Naive thymus-derived CD4-positive, alpha-beta T cell (primary cell): ENCODE results near the gene NKAIN2. TPM values are rescaled to one million over a fixed set of nuclear protein-coding genes. Genes with fewer than 3 reads are reported as not detected.
"Not testable (repeated sequence)": the region's sequence is repeated elsewhere in the genome, so short reads cannot be mapped to it uniquely, and the experiment has no call there.

ENCODE experiments used
- ATAC-seq: fragments of 150-1000 bp; cut with Tn5 transposase; 2 replicates; pipeline ENCODE4 v1.10.0; 2021; ENCODE audit warnings: mild to moderate bottlenecking, moderate library complexity
- CTCF ChIA-PET: fragments of 350-600 bp; sonication (Branson Sonifier 250); formaldehyde crosslinking; loops from one replicate; lab custom pipeline; 2021; ENCODE audit warnings: antibody characterized with exemption; lab: Charles Lee
- POLR2A ChIA-PET: fragments of 350-600 bp; sonication (Branson Sonifier 250); formaldehyde crosslinking; loops from one replicate; lab custom pipeline; 2021; ENCODE audit warnings: antibody characterized with exemption, inconsistent platforms; lab: Charles Lee
- DNase-seq, 9 donors: peaks; one replicate each; pipeline versions ENCODE4 v3.0.0 to v3.0.0-alpha.2; 2020 to 2022; ENCODE audit warnings: mixed read lengths in 1 of 9
- H3K27ac ChIP-seq: one replicate; pipeline ENCODE4 v1.7.0; 2013; ENCODE audit warnings: mild to moderate bottlenecking, low read depth, low read length, moderate library complexity
- H3K27me3 ChIP-seq, 2 donors: one replicate each; pipeline ENCODE4 v1.7.0; 2013; ENCODE audit warnings: low read length in 2 of 2, mild to moderate bottlenecking in 2 of 2, moderate library complexity in 2 of 2; ENCODE audit not compliant: control insufficient read depth in 2 of 2, insufficient read depth in 2 of 2
- H3K36me3 ChIP-seq, 3 experiments: 1 replicate in 2 of 3; 2 replicates in 1 of 3; pipeline ENCODE4 v1.7.0; 2013; ENCODE audit warnings: low read length in 3 of 3, mild to moderate bottlenecking in 3 of 3, moderate library complexity in 1 of 3; ENCODE audit not compliant: insufficient read depth in 3 of 3, control insufficient read depth in 2 of 3
- H3K4me1 ChIP-seq, 2 donors: one replicate each; pipeline ENCODE4 v1.7.0; 2013; ENCODE audit warnings: low read length in 2 of 2, mild to moderate bottlenecking in 2 of 2, moderate library complexity in 1 of 2; ENCODE audit not compliant: control insufficient read depth in 2 of 2, insufficient read depth in 2 of 2
- H3K4me3 ChIP-seq: 2 replicates; pipeline ENCODE4 v1.7.0; 2013; ENCODE audit warnings: mild to moderate bottlenecking, low read length
- H3K9me3 ChIP-seq, 3 experiments: 1 replicate in 2 of 3; 2 replicates in 1 of 3; pipeline ENCODE4 v1.7.0; 2013; ENCODE audit warnings: low read length in 3 of 3; ENCODE audit not compliant: control insufficient read depth in 2 of 3
- H3K27ac Mint-ChIP-seq, 9 donors: one replicate each; pipeline ENCODE4 v1.8.0; 2020 to 2022; ENCODE audit warnings: mixed read lengths in 9 of 9, mild to moderate bottlenecking in 8 of 9, moderate library complexity in 5 of 9, inconsistent platforms in 2 of 9
- H3K27me3 Mint-ChIP-seq, 5 donors: one replicate each; pipeline ENCODE4 v1.8.0; 2021 to 2022; ENCODE audit warnings: mixed read lengths in 5 of 5, mild to moderate bottlenecking in 1 of 5
- H3K36me3 Mint-ChIP-seq, 5 donors: one replicate each; pipeline ENCODE4 v1.8.0; 2020 to 2022; ENCODE audit warnings: mixed read lengths in 5 of 5, mild to moderate bottlenecking in 3 of 5, inconsistent platforms in 1 of 5
- H3K4me1 Mint-ChIP-seq, 7 donors: one replicate each; pipeline ENCODE4 v1.8.0; 2020 to 2022; ENCODE audit warnings: mixed read lengths in 7 of 7, mild to moderate bottlenecking in 3 of 7, inconsistent platforms in 1 of 7
- H3K4me3 Mint-ChIP-seq, 10 donors: one replicate each; pipeline ENCODE4 v1.8.0; 2020 to 2022; ENCODE audit warnings: mild to moderate bottlenecking in 10 of 10, mixed read lengths in 10 of 10, moderate library complexity in 6 of 10, inconsistent platforms in 2 of 10
- H3K9me3 Mint-ChIP-seq, 11 donors: one replicate each; pipeline ENCODE4 v1.8.0; 2020 to 2022; ENCODE audit warnings: mixed read lengths in 11 of 11, mild to moderate bottlenecking in 4 of 11, inconsistent platforms in 1 of 11, moderate library complexity in 1 of 11
- intact Hi-C, 2 donors: fragments of 100-400 bp; cut with micrococcal nuclease; formaldehyde crosslinking; loops; one replicate each; pipeline ENCODE4 v1.15.1; 2023
- polyA plus RNA-seq, 2 donors: library from polyadenylated mRNA; unstranded; fragments of 300-500 nt; fragmentation: Illumina TruSeq; gene quantifications; one replicate each; pipeline ENCODE4 v1.2.3, GENCODE V29; 2021
- total RNA-seq, 6 experiments: library from RNA in 5 of 6; stranded (reverse) in 5 of 6; gene quantifications; 1 replicate in 5 of 6; 2 replicates in 1 of 6; pipeline ENCODE4 v1.2.3 and lab custom pipeline; 2021 to 2026

NKAIN2 gene
- total and polyA plus RNA-seq, 7 experiments from 2014 or later: 0.21 to 2.9 TPM; not detected in 5

- Histone ChIP-seq H3K4me3 (no peak overlapping the region), H3K27ac (no peak overlapping the region), H3K27me3 (no peaks in the 10 kb centered on the region), H3K36me3 (no peaks in the 10 kb centered on the region), H3K9me3 (no peaks in the 10 kb centered on the region), H3K4me1 (no peaks in the 10 kb centered on the region)
- Mint-ChIP-seq H3K36me3 (no peaks in the 10 kb centered on the region), H3K9me3 (peaks cover 0 to 9% (median 0%) of the 10 kb centered on the region in 11 donors), H3K4me3 (no peak overlapping the region), H3K27me3 (no peaks in the 10 kb centered on the region), H3K27ac (no peak overlapping the region), H3K4me1 (no peaks in the 10 kb centered on the region)
- DNase-seq (no peak), ATAC-seq (peak; percentile 63)
- intact Hi-C loops: no loop called here
- CTCF ChIA-PET: no interaction called here
- POLR2A ChIA-PET: no interaction called here
Observed at GRCh38 chr6:123904228-123904627, 100.6 kb downstream of the NKAIN2 start.

- no peaks in the 10 kb centered on the region for H3K27me3 ChIP-seq
- Mint-ChIP-seq H3K4me3 (no peak overlapping the region), H3K36me3 (no peaks in the 10 kb centered on the region), H3K27ac (no peak overlapping the region), H3K9me3 (peaks cover 0 to 8% (median 0%) of the 10 kb centered on the region in 11 donors), H3K27me3 (no peaks in the 10 kb centered on the region), H3K4me1 (no peaks in the 10 kb centered on the region)
- ChIA-PET POLR2A (no interaction called here), CTCF (no interaction called here)
- no peaks in the 10 kb centered on the region for H3K36me3 ChIP-seq
- DNase-seq: no peak
- intact Hi-C loops: no loop called here
- ATAC-seq: no peak
- H3K4me3 ChIP-seq: no peak overlapping the region
- no peaks in the 10 kb centered on the region for H3K4me1 ChIP-seq
- H3K9me3 ChIP-seq: no peaks in the 10 kb centered on the region
- H3K27ac ChIP-seq: no peak overlapping the region
Observed at GRCh38 chr6:123908797-123909196, 105.1 kb downstream of the NKAIN2 start.

- no peaks in the 10 kb centered on the region for H3K36me3 ChIP-seq
- POLR2A ChIA-PET: no interaction called here
- no peaks in the 10 kb centered on the region for H3K4me1 ChIP-seq
- CTCF ChIA-PET: no interaction called here
- no peak overlapping the region for H3K4me3 Mint-ChIP-seq
- no peak for ATAC-seq
- no peak overlapping the region for H3K4me3 ChIP-seq
- no peaks in the 10 kb centered on the region for H3K36me3 Mint-ChIP-seq
- intact Hi-C loops: no loop called here
- H3K4me1 Mint-ChIP-seq: no peaks in the 10 kb centered on the region
- no peaks in the 10 kb centered on the region for H3K27me3 Mint-ChIP-seq
- no peaks in the 10 kb centered on the region for H3K27me3 ChIP-seq
- no peak overlapping the region for H3K27ac Mint-ChIP-seq
- no peak overlapping the region for H3K27ac ChIP-seq
- no peak for DNase-seq
- H3K9me3 ChIP-seq: no peaks in the 10 kb centered on the region
- H3K9me3 Mint-ChIP-seq: peaks cover 0 to 8% (median 0%) of the 10 kb centered on the region in 11 donors
Observed at GRCh38 chr6:123909989-123910388, 106.3 kb downstream of the NKAIN2 start.

GRCh38 chr6:123913863-123914262, 110.2 kb downstream of the NKAIN2 start:
- H3K9me3 Mint-ChIP-seq: peaks cover 0 to 6% (median 0%) of the 10 kb centered on the region in 11 donors
- no peak for DNase-seq
- no peaks in the 10 kb centered on the region for H3K36me3 Mint-ChIP-seq
- CTCF ChIA-PET: no interaction called here
- no peak for ATAC-seq
- POLR2A ChIA-PET: no interaction called here
- no peak overlapping the region for H3K4me3 ChIP-seq
- no peak overlapping the region for H3K4me3 Mint-ChIP-seq
- no peaks in the 10 kb centered on the region for H3K4me1 Mint-ChIP-seq
- H3K4me1 ChIP-seq: no peaks in the 10 kb centered on the region
- no peak overlapping the region for H3K27ac ChIP-seq
- no peaks in the 10 kb centered on the region for H3K27me3 Mint-ChIP-seq
- no peak overlapping the region for H3K27ac Mint-ChIP-seq
- intact Hi-C loops: no loop called here
- H3K9me3 ChIP-seq: no peaks in the 10 kb centered on the region
- H3K36me3 ChIP-seq: no peaks in the 10 kb centered on the region
- H3K27me3 ChIP-seq: no peaks in the 10 kb centered on the region

GRCh38 chr6:123923379-123923778, 119.7 kb downstream of the NKAIN2 start:
- H3K36me3 ChIP-seq, H3K27ac Mint-ChIP-seq, H3K27me3 ChIP-seq, intact Hi-C loops, POLR2A ChIA-PET, H3K4me1 Mint-ChIP-seq, CTCF ChIA-PET, H3K4me3 Mint-ChIP-seq, H3K36me3 Mint-ChIP-seq, H3K27ac ChIP-seq, H3K4me1 ChIP-seq, H3K27me3 Mint-ChIP-seq, H3K9me3 ChIP-seq, DNase-seq, ATAC-seq, H3K4me3 ChIP-seq: not testable (repeated sequence)
- H3K9me3 Mint-ChIP-seq: peaks cover 0 to 14% (median 0%) of the 10 kb centered on the region in 11 donors

- CTCF ChIA-PET: no interaction called here
- no peak overlapping the region for H3K27ac ChIP-seq
- POLR2A ChIA-PET: no interaction called here
- H3K4me1 Mint-ChIP-seq: no peaks in the 10 kb centered on the region
- no peak overlapping the region for H3K4me3 Mint-ChIP-seq
- no peak for ATAC-seq
- no peaks in the 10 kb centered on the region for H3K4me1 ChIP-seq
- H3K4me3 ChIP-seq: no peak overlapping the region
- DNase-seq: no peak
- peaks cover 0 to 14% (median 0%) of the 10 kb centered on the region in 11 donors for H3K9me3 Mint-ChIP-seq
- no peaks in the 10 kb centered on the region for H3K27me3 ChIP-seq
- no peaks in the 10 kb centered on the region for H3K36me3 ChIP-seq
- no peak overlapping the region for H3K27ac Mint-ChIP-seq
- H3K27me3 Mint-ChIP-seq: no peaks in the 10 kb centered on the region
- no peaks in the 10 kb centered on the region for H3K9me3 ChIP-seq
- intact Hi-C loops: no loop called here
- H3K36me3 Mint-ChIP-seq: no peaks in the 10 kb centered on the region
Observed at GRCh38 chr6:123925350-123925749, 121.7 kb downstream of the NKAIN2 start.

- H3K4me1 ChIP-seq: no peaks in the 10 kb centered on the region
- H3K36me3 Mint-ChIP-seq: no peaks in the 10 kb centered on the region
- DNase-seq: no peak
- ChIA-PET POLR2A (no interaction called here), CTCF (no interaction called here)
- no peaks in the 10 kb centered on the region for H3K27me3 Mint-ChIP-seq
- no peak overlapping the region for H3K4me3 ChIP-seq
- H3K4me3 Mint-ChIP-seq: no peak overlapping the region
- no peaks in the 10 kb centered on the region for H3K9me3 ChIP-seq
- no peak overlapping the region for H3K27ac ChIP-seq
- ATAC-seq: no peak
- peaks cover 0 to 14% (median 0%) of the 10 kb centered on the region in 11 donors for H3K9me3 Mint-ChIP-seq
- intact Hi-C loops: no loop called here
- no peaks in the 10 kb centered on the region for H3K4me1 Mint-ChIP-seq
- H3K27ac Mint-ChIP-seq: no peak overlapping the region
- H3K36me3 ChIP-seq: no peaks in the 10 kb centered on the region
- H3K27me3 ChIP-seq: no peaks in the 10 kb centered on the region
Observed at GRCh38 chr6:123925842-123926399, 122.3 kb downstream of the NKAIN2 start.
